ENCODE measurements around the gene PDCL2.
"Not testable (repeated sequence)": the region's sequence is repeated elsewhere in the genome, so short reads cannot be mapped to it uniquely, and the experiment has no call there.

PDCL2 gene

DNA sequence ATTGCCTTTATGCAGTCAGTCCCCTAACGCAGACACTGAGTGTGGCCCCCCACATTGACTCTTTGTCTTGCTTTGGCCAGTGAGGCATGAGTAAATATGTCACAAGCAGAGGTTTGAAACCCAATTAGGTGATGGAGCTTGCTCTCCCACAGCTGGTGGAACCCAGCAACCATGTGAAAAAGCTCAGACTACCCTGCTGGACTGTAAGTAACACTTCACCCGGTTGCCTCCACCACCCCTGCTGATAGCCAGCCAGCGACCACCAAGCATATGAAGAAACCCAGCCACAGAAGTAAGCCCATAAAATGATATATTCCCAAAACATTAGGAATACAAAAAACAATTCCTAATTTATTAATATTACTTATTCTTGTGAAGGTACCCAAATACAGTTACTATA is 21.6 kb upstream of the PDCL2 start:
- TF ChIP-seq JUND (IDR thresholded peaks at IDR 0.05; ENCODE audit: low read depth) = no peak
- DNase-seq (ENCODE audit: low read depth in 1 of 2, low spot score in 1 of 2) = no peak
- in situ Hi-C loops (cut with HindIII; ENCODE audit: low pct_unique_long_range_greater_than_20kb, low sequenced_read_pairs) = no loop called here

DNA sequence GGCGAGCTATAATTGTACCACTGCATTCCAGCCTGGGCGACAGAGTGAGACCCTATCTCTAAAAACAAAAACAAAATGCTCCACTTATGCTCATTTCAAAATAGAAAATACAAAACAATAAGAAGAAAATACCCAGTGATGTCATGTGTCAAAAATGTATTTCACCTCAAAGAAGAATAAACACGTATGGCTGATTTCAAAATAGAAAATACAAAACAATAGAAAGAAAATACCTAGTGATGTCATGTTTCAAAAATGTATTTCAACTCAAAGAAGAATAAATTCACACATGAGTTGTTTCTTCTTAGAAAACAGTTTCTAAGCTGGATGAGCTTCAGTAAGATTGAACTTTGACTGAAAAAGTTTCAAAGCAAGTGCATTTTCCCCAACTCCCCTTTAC is 20.3 kb upstream of the PDCL2 start:
- in situ Hi-C loops (cut with HindIII; ENCODE audit: low pct_unique_long_range_greater_than_20kb, low sequenced_read_pairs) = no loop called here
- no peak for TF ChIP-seq JUND (IDR thresholded peaks at IDR 0.05; ENCODE audit: low read depth)
- no peak for DNase-seq (ENCODE audit: low read depth in 1 of 2, low spot score in 1 of 2)

DNA sequence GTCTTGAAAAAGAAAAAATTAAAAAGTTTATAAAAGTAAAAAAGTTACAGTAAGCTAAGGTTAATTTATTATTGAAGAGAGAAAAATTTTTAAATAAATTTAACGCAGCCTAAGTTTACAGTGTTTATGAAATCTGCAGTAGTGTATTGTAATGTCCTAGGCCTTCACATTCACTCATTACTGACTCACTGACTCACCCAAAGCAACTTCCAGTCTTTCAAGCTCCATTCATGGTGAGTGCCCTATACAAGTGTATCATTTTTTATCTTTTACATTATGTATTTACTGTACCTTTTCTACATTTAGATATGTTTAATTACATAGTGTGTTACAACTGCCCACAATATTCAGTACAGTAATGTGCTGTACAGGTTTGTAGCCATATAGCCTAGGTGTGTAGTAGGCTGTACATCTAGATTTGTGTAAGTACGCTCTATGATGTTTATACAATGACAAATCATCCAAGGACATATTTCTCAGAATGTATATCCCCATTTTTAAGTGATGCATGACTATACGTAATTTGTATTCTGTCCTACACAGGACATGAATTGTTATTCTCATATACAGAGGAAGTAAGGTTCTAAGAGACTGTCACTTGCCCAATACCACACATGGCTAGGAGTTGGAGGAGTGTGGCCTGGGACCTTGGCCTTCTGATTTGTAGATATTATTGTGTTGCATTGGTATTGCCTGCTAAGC is 19.5 kb upstream of the PDCL2 start:
- no peak for DNase-seq (ENCODE audit: low read depth in 1 of 2, low spot score in 1 of 2)
- in situ Hi-C loops (cut with HindIII; ENCODE audit: low pct_unique_long_range_greater_than_20kb, low sequenced_read_pairs) = no loop called here
- TF ChIP-seq JUND (IDR thresholded peaks at IDR 0.05; ENCODE audit: low read depth) = no peak

DNA sequence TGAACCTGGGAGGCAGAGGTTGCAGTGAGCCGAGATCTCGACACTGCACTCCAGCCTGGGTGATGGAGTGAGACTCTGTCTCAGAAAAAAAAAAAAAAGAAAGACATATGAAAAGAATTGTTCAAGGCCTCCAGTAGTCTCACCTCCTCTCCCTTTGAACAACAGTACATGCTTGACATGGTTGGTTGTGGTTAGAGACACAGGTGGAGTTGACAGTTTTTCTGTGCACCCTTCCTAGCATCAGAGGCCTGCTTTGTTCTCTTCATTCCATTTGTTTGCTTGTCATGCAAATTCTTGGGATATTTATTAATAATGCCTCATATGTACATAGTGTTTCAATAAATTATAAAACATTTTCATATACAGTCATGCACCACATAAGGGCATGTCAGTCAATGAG is 18.3 kb upstream of the PDCL2 start:
- in situ Hi-C loops (cut with HindIII; ENCODE audit: low pct_unique_long_range_greater_than_20kb, low sequenced_read_pairs) = no loop called here
- TF ChIP-seq JUND (IDR thresholded peaks at IDR 0.05; ENCODE audit: low read depth) = no peak
- no peak for DNase-seq (ENCODE audit: low read depth in 1 of 2, low spot score in 1 of 2)

DNA sequence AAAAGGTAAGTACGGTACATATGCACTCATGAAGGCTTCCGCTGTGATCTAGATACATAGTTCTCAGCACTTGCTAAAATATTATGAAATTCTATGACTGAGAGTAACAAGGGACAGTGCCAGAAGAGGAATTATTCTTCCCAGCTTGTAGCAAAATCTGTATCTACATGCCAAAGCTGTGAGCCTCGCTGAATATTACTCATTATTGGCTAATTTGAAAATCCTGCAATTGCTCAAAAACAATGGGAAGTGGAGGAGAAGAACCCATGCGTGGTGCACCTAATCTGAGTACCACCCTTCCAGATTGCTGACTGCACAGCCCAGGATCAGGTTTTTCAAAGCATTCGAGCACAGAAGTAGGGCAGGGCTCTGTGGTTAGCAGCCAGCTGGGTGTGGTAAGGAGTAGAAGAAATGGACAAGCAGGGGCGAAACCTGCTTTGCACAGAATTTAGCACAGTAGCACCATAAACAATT is 17.4 kb upstream of the PDCL2 start:
- TF ChIP-seq JUND (IDR thresholded peaks at IDR 0.05; ENCODE audit: low read depth) = no peak
- DNase-seq (ENCODE audit: low read depth in 1 of 2, low spot score in 1 of 2) = no peak
- in situ Hi-C loops (cut with HindIII; ENCODE audit: low pct_unique_long_range_greater_than_20kb, low sequenced_read_pairs) = no loop called here

DNA sequence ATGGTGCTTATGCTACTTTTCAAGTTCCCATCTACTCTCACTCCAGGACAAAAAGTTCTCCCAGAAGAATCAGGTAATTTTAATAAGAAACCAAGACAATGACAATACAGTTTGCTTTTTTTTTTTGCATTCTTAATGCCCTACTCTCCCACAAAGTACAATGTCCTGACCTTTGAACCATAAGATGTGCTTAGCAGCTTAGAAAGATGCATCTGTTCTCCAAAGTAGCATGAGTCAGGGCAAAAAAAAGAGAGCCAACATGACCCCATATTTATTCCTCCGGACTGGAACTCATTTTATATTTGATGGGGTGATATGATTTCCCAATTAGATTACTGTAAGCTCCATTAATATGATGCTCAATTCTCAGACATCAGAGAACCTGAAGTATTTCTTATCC is 16.5 kb upstream of the PDCL2 start:
- DNase-seq (ENCODE audit: low read depth in 1 of 2, low spot score in 1 of 2) = no peak
- in situ Hi-C loops (cut with HindIII; ENCODE audit: low pct_unique_long_range_greater_than_20kb, low sequenced_read_pairs) = no loop called here
- TF ChIP-seq JUND (IDR thresholded peaks at IDR 0.05; ENCODE audit: low read depth) = no peak

DNA sequence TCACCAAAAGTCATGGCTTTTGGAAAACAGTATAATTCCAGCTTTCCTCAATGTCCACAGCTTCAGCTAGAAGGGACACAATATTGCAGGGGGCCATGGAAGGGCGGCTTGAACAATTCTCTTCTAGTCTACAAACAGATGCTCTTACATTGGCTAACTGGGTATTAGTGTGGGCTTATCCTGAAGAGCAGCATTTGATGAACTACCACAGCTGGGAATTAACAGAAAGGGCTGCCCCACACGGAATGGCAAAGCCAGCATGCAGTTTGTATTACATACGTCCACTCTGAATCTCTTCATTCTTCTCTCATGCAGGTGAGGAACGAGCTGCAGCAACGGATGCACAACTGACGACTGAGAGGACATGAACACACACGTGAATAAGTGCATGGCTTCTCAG is 13.0 kb upstream of the PDCL2 start:
- DNase-seq (ENCODE audit: low read depth in 1 of 2, low spot score in 1 of 2) = no peak
- no peak for TF ChIP-seq JUND (IDR thresholded peaks at IDR 0.05; ENCODE audit: low read depth)
- in situ Hi-C loops (cut with HindIII; ENCODE audit: low pct_unique_long_range_greater_than_20kb, low sequenced_read_pairs) = no loop called here

DNA sequence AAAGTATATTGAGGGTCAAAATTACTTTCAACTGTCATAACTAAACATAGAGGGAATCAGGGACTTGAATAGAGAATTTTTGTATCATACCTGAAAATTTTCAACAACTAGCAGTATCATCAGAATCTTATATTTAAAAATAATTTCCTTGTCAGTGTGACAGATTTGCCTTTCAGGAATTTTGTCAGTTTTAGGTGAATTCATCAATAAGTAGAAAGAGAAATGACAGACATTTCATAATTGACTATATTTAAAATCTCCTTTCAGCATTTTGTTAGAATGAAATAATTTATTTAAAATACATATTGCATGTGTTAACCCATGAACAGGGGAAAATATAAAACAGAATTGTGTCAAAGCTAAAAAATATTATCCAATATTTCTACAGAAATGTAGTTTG is 8.6 kb upstream of the PDCL2 start:
- no peak for DNase-seq (ENCODE audit: low read depth in 1 of 2, low spot score in 1 of 2)
- no peak for TF ChIP-seq JUND (IDR thresholded peaks at IDR 0.05; ENCODE audit: low read depth)
- in situ Hi-C loops (cut with HindIII; ENCODE audit: low pct_unique_long_range_greater_than_20kb, low sequenced_read_pairs) = no loop called here

DNA sequence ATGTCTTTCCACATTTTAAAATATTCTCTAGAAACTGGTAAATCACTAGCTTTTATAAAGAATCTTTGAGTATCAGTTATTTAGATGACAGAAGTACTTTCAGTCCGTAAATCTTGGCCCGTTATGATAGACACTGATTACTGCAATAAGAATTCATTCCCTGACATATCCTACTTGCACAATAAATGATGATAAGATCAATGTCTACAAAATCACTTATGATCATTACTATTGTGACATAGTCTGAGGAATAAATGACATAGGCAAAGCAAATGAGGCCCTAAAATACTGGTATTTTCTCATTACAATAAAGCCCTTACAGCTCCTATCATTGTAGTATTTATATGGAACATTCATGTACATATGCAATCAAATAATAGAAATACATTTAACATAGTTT is 6.6 kb upstream of the PDCL2 start:
- DNase-seq (ENCODE audit: low read depth in 1 of 2, low spot score in 1 of 2) = no peak
- TF ChIP-seq JUND (IDR thresholded peaks at IDR 0.05; ENCODE audit: low read depth) = no peak
- in situ Hi-C loops (cut with HindIII; ENCODE audit: low pct_unique_long_range_greater_than_20kb, low sequenced_read_pairs) = no loop called here

DNA sequence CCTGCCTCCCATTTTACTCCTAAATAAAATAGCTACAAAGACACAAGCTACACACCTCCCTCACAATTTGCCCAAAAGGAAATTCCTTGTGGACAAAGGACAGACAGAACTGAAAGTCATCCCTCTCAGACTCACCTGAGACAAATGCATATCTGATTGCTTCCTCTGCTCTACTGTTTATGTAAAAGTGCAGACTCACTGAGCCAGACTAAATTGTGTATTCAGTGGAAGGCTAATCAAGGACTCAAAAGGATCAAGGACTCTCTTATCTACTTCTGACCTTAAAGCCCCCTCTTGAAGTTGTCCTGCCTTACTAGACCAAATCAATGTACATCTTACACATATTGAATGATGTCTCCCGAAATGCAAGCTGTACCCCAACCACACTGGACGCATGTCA is 3.9 kb downstream of the PDCL2 start:
- DNase-seq (ENCODE audit: low read depth in 1 of 2, low spot score in 1 of 2) = no peak
- no peak for TF ChIP-seq JUND (IDR thresholded peaks at IDR 0.05; ENCODE audit: low read depth)
- in situ Hi-C loops (cut with HindIII; ENCODE audit: low pct_unique_long_range_greater_than_20kb, low sequenced_read_pairs) = no loop called here

DNA sequence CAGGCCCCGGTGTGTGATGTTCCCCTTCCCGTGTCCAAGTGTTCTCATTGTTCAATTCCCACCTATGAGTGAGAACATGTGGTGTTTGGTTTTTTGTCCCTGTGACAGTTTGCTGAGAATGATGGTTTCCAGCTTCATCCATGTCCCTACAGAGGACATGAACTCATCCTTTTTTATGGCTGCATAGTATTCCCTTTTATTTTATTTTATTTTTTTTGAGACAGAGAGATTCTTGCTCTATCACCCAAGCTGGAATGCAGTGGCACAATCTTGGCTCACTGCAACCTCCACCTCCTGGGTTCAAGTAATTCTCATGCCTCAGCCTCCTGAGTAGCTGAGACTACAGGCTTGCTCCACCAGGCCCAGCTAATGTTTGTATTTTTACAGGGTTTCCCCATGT is 9.3 kb downstream of the PDCL2 start:
- in situ Hi-C loops (cut with HindIII; ENCODE audit: low pct_unique_long_range_greater_than_20kb, low sequenced_read_pairs); DNase-seq (ENCODE audit: low read depth in 1 of 2, low spot score in 1 of 2): not testable (repeated sequence)

DNA sequence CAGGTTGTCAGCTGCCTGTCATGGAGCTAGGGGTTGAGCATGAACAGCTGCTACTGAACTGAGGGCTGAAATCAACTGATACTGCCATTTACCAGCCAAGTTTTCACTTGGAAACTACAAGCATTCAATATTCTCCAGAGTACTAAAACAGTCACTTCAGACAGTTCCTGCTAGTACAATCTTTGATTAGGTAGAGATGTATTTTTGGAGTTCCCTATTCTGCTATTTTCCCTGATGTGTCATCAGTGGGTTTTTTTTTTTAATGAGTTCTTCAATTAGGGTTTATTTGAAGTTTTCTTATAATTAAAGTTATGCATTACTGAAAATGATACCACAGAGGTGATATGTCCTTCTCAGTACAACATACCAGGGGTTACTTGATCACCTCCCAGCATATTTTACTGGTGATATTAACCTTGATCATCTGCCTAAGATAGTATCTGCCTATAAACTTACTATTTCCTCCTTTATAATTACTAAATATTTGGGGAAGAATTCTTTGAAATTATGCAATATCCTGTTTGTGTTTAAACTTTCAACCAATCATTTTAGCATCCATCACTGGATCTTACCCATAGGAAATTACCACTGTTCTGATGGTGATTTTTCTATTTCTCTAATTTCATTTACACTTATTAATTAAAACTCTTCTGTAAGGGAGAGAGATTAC is 13.6 kb downstream of the PDCL2 start:
- in situ Hi-C loops (cut with HindIII; ENCODE audit: low pct_unique_long_range_greater_than_20kb, low sequenced_read_pairs) = no loop called here
- TF ChIP-seq JUND (IDR thresholded peaks at IDR 0.05; ENCODE audit: low read depth) = no peak
- DNase-seq (ENCODE audit: low read depth in 1 of 2, low spot score in 1 of 2) = no peak

DNA sequence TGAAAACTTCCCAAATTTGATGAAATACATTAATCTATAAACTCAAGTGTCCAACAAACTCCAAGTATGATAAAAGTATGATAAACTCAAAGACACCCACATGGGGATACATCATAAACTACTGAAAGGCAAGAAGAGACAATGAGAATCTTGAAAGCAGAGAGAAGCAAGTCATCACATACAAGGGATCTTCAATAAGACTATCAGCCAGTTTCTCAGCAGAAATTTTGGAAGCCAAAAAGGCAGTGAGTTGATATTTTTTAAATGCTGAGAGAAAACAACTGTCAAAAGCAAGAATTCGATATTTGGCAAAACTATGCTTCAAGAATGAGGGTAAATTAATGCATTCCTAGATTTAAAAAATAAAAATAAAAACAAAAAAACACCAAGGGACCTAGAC is 16.5 kb downstream of the PDCL2 start:
- TF ChIP-seq JUND (IDR thresholded peaks at IDR 0.05; ENCODE audit: low read depth) = no peak
- in situ Hi-C loops (cut with HindIII; ENCODE audit: low pct_unique_long_range_greater_than_20kb, low sequenced_read_pairs) = no loop called here
- DNase-seq (ENCODE audit: low read depth in 1 of 2, low spot score in 1 of 2) = no peak

DNA sequence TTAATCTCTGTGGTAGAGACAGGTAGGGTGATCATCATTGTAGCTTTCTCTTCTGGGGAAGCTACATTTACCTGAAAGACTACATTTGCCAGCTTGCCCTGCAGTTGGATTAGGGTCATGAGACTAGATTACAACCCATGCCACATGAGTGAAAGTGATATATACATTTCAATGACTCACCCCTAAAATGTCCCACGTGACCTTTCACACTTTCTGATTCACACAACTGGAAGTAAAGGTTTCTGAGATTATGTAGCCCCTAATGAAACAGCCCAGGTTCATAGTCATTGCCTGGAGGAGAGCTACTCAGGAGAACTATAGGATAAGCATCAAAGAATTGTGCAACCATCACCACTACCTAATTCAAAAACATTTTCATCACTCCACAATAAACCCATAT is 17.8 kb downstream of the PDCL2 start:
- TF ChIP-seq JUND (IDR thresholded peaks at IDR 0.05; ENCODE audit: low read depth) = no peak
- in situ Hi-C loops (cut with HindIII; ENCODE audit: low pct_unique_long_range_greater_than_20kb, low sequenced_read_pairs) = no loop called here
- no peak for DNase-seq (ENCODE audit: low read depth in 1 of 2, low spot score in 1 of 2)

All from T47D (cell line).